Caco-2 (cell line): ENCODE results near the gene MEG3. TPM values are rescaled to one million over a fixed set of nuclear protein-coding genes. Genes with fewer than 3 reads are reported as not detected.

ENCODE experiments used
- BruUV-seq: library from RNA; stranded (reverse); fragments of 400-500 nt; replicated peaks from 2 replicates; lab custom pipeline; 2021; lab: Mats Ljungman, UMichigan
- CTCF ChIA-PET: fragments of 300-600 bp; sonication (Branson Sonifier 250); formaldehyde crosslinking; loops from one replicate; lab custom pipeline; 2022; ENCODE audit warnings: antibody characterized with exemption; lab: Charles Lee
- POLR2A ChIA-PET: fragments of 300-600 bp; sonication (Branson Sonifier 250); formaldehyde crosslinking; loops from one replicate; lab custom pipeline; 2022; ENCODE audit warnings: antibody characterized with exemption; lab: Charles Lee
- DNase-seq, 2 experiments: peaks; one replicate each; pipeline versions ENCODE4 v3.0.0 to v3.0.0-alpha.2; 2020 to 2022
- H3K27me3 ChIP-seq: replicated peaks from 2 replicates; pipeline ENCODE4 v1.6.0; 2011; ENCODE audit warnings: low read length; ENCODE audit not compliant: control insufficient read depth, insufficient read depth
- H3K36me3 ChIP-seq: 2 replicates; pipeline ENCODE4 v1.5.1; 2011; ENCODE audit warnings: low read length; ENCODE audit not compliant: control insufficient read depth, insufficient read depth
- H3K4me1 ChIP-seq: fragments of 250-450 bp; sonication (Bioruptor Pico); 2 replicates; pipeline ENCODE4 v1.5.1; 2020; ENCODE audit warnings: mild to moderate bottlenecking
- H3K4me3 ChIP-seq: 2 replicates; pipeline ENCODE4 v1.5.1; 2011; ENCODE audit warnings: low read depth, mild to moderate bottlenecking, control low read depth, low read length
- H3K9me3 ChIP-seq: fragments of 250-450 bp; sonication (Bioruptor Pico); 2 replicates; pipeline ENCODE4 v1.5.1; 2020; ENCODE audit warnings: mild to moderate bottlenecking, moderate library complexity
- H3K27ac Mint-ChIP-seq: one replicate; pipeline ENCODE4 v1.8.0; 2022; ENCODE audit warnings: mixed read lengths; ENCODE audit not compliant: unreplicated experiment
- H3K27me3 Mint-ChIP-seq: one replicate; pipeline ENCODE4 v1.8.0; 2022; ENCODE audit warnings: mixed read lengths; ENCODE audit not compliant: insufficient read depth, unreplicated experiment
- H3K36me3 Mint-ChIP-seq: one replicate; pipeline ENCODE4 v1.8.0; 2022; ENCODE audit warnings: mild to moderate bottlenecking, mixed read lengths; ENCODE audit not compliant: insufficient read depth, unreplicated experiment
- H3K4me1 Mint-ChIP-seq: one replicate; pipeline ENCODE4 v1.8.0; 2022; ENCODE audit warnings: low read depth, mixed read lengths; ENCODE audit not compliant: unreplicated experiment
- H3K4me3 Mint-ChIP-seq: one replicate; pipeline ENCODE4 v1.8.0; 2022; ENCODE audit warnings: mild to moderate bottlenecking, moderate library complexity, mixed read lengths; ENCODE audit not compliant: unreplicated experiment
- H3K9me3 Mint-ChIP-seq: one replicate; pipeline ENCODE4 v1.8.0; 2022; ENCODE audit warnings: mixed read lengths; ENCODE audit not compliant: unreplicated experiment
- intact Hi-C: fragments of 100-400 bp; cut with micrococcal nuclease; formaldehyde crosslinking; loops from one replicate; pipeline ENCODE4 v1.10.0; 2022; ENCODE audit not compliant: unreplicated experiment
- total RNA-seq: library from RNA; stranded (reverse); gene quantifications from 2 replicates; pipeline ENCODE4 v1.2.3, GENCODE V29; 2022
- TF ChIP-seq, protein P1 (sequence below), 2 experiments: fragments of 200-600 bp in 1 of 2; IDR thresholded peaks; 1 replicate in 1 of 2; 2 replicates in 1 of 2; pipeline versions ENCODE4 v1.5.1 to v1.8.0; 2011 to 2022; ENCODE audit warnings: antibody characterized with exemption in 1 of 2, control low read depth in 1 of 2, inconsistent platforms in 1 of 2, low read depth in 1 of 2, low read length in 1 of 2, mild to moderate bottlenecking in 1 of 2, moderate library complexity in 1 of 2; ENCODE audit not compliant: insufficient read depth in 1 of 2, severe bottlenecking in 1 of 2, unreplicated experiment in 1 of 2

Gene MEG3
- total RNA-seq, 1 experiment from 2014 or later, result not detected

- no TSS peak for BruUV-seq
- Histone ChIP-seq H3K4me1 (no peaks in the 10 kb centered on the region), H3K36me3 (no peaks in the 10 kb centered on the region), H3K4me3 (no peak overlapping the region), H3K27me3 (no peaks in the 10 kb centered on the region), H3K9me3 (peaks cover 2% of the 10 kb centered on the region; the same call in 1 of the 2 replicates)
- intact Hi-C loops, result no loop called here
- ChIA-PET CTCF (no interaction called here), POLR2A (no interaction called here)
- no peak overlapping the region for H3K4me3 Mint-ChIP-seq
- H3K9me3 Mint-ChIP-seq, result no peaks in the 10 kb centered on the region
- peaks cover 3% of the 10 kb centered on the region for H3K27me3 Mint-ChIP-seq
- no peak for DNase-seq
- no peaks in the 10 kb centered on the region for H3K36me3 Mint-ChIP-seq
- H3K27ac Mint-ChIP-seq, result no peak overlapping the region
- TF ChIP-seq, protein P1, sequence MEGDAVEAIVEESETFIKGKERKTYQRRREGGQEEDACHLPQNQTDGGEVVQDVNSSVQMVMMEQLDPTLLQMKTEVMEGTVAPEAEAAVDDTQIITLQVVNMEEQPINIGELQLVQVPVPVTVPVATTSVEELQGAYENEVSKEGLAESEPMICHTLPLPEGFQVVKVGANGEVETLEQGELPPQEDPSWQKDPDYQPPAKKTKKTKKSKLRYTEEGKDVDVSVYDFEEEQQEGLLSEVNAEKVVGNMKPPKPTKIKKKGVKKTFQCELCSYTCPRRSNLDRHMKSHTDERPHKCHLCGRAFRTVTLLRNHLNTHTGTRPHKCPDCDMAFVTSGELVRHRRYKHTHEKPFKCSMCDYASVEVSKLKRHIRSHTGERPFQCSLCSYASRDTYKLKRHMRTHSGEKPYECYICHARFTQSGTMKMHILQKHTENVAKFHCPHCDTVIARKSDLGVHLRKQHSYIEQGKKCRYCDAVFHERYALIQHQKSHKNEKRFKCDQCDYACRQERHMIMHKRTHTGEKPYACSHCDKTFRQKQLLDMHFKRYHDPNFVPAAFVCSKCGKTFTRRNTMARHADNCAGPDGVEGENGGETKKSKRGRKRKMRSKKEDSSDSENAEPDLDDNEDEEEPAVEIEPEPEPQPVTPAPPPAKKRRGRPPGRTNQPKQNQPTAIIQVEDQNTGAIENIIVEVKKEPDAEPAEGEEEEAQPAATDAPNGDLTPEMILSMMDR (IDR thresholded peaks at IDR 0.05; ENCODE audit: insufficient read depth in 1 of 2, low read depth in 1 of 2, low read length in 1 of 2, severe bottlenecking in 1 of 2, unreplicated experiment in 1 of 2), result no peak
- H3K4me1 Mint-ChIP-seq, result no peaks in the 10 kb centered on the region
Observed at GRCh38 chr14:100860556-100861187, 34.8 kb downstream of the MEG3 start.

DNA sequence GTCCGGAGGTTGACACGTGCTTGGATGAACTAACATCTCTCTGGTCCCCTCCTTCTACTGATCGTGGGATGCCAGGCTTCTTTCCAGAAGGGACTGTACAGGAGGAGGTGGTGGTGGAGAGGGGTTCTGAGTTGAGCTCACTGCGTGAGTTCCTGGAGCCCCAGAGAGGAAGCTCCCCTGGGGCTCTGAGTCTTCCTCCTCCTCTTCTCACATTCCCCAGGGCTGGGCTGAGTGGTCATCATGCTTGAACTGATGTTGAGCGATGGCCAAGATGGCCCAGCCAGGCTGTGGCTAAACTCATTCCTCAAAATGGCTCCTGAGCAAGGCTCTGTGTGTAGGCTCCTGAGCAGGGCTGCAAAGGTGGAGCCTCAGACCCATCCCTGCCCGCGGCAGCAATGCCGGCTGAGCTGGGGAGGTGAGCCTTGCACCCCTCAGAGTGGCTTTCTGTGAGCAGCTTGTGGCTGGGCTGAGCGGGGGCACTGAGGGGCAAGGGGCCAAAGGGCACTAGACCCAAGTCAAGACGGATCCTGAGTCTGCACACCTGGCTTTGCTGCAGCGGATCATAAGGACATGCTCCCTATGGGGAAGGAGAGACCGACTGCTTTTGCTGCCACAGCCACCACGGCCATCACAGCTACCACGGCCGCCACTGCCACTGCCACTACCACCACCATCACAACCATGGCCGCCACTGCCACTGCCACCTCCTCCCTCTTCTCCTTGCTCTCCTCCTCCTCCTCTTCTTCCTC, 35.4 kb downstream of the MEG3 start:
- no peak overlapping the region for H3K4me3 Mint-ChIP-seq
- peaks cover 3% of the 10 kb centered on the region for H3K27me3 Mint-ChIP-seq
- TF ChIP-seq, protein P1 (IDR thresholded peaks at IDR 0.05; ENCODE audit: insufficient read depth in 1 of 2, low read depth in 1 of 2, low read length in 1 of 2, severe bottlenecking in 1 of 2, unreplicated experiment in 1 of 2), result no peak
- ChIA-PET POLR2A (no interaction called here), CTCF (no interaction called here)
- H3K27ac Mint-ChIP-seq, result no peak overlapping the region
- Histone ChIP-seq H3K4me1 (no peaks in the 10 kb centered on the region), H3K4me3 (no peak overlapping the region), H3K9me3 (peaks cover 2% of the 10 kb centered on the region; the same call in 1 of the 2 replicates), H3K36me3 (no peaks in the 10 kb centered on the region), H3K27me3 (no peaks in the 10 kb centered on the region)
- no TSS peak for BruUV-seq
- no peaks in the 10 kb centered on the region for H3K4me1 Mint-ChIP-seq
- intact Hi-C loops, result no loop called here
- no peak for DNase-seq
- H3K9me3 Mint-ChIP-seq, result no peaks in the 10 kb centered on the region
- H3K36me3 Mint-ChIP-seq, result no peaks in the 10 kb centered on the region

GRCh38 chr14:100861937-100862247, 36.0 kb downstream of the MEG3 start:
- Histone ChIP-seq H3K27me3 (no peaks in the 10 kb centered on the region), H3K4me1 (no peaks in the 10 kb centered on the region), H3K4me3 (no peak overlapping the region), H3K36me3 (no peaks in the 10 kb centered on the region), H3K9me3 (peaks cover 2% of the 10 kb centered on the region; the same call in 1 of the 2 replicates)
- H3K27me3 Mint-ChIP-seq, result peaks cover 3% of the 10 kb centered on the region
- H3K4me3 Mint-ChIP-seq, result no peak overlapping the region
- H3K9me3 Mint-ChIP-seq, result no peaks in the 10 kb centered on the region
- no peaks in the 10 kb centered on the region for H3K4me1 Mint-ChIP-seq
- BruUV-seq, result no TSS peak
- CTCF ChIA-PET, result no interaction called here
- no peak overlapping the region for H3K27ac Mint-ChIP-seq
- no peaks in the 10 kb centered on the region for H3K36me3 Mint-ChIP-seq
- intact Hi-C loops, result no loop called here
- TF ChIP-seq, protein P1 (IDR thresholded peaks at IDR 0.05; ENCODE audit: insufficient read depth in 1 of 2, low read depth in 1 of 2, low read length in 1 of 2, severe bottlenecking in 1 of 2, unreplicated experiment in 1 of 2), result no peak
- POLR2A ChIA-PET, result no interaction called here
- DNase-seq, result no peak
